Measurements from ENCODE around the gene SCN5A.

SCN5A gene

GRCh38 chr3:38602576-38603250 lies 46.8 kb downstream of the SCN5A start:
- no peak overlapping the region for H2AK5ac ChIP-seq (ENCODE audit: low read length, severe bottlenecking)
- H3K27me3 ChIP-seq (ENCODE audit: control insufficient read depth in 1 of 2, insufficient read depth in 1 of 2, low read length in 2 of 2): peaks cover 0 to 16% of the 10 kb centered on the region in 2 experiments
- no peak overlapping the region for H3K18ac ChIP-seq (ENCODE audit: low read depth in 1 of 2, low read length in 2 of 2)
- H3K36me3 ChIP-seq (ENCODE audit: control insufficient read depth in 1 of 2, insufficient read depth in 2 of 2, low read depth in 1 of 2, low read length in 2 of 2): no peaks in the 10 kb centered on the region
- no peak overlapping the region for H4K8ac ChIP-seq (ENCODE audit: low read length)
- no peak overlapping the region for H2AFZ ChIP-seq (ENCODE audit: low read depth, low read length)
- H2BK12ac ChIP-seq (ENCODE audit: low read length in 2 of 2): no peak overlapping the region
- H3K23ac ChIP-seq (ENCODE audit: low read length in 2 of 2): no peak overlapping the region
- H3K27ac ChIP-seq (ENCODE audit: low read length, poor library complexity, severe bottlenecking): no peak overlapping the region
- no peak overlapping the region for H4K91ac ChIP-seq (ENCODE audit: low read length)
- no peaks in the 10 kb centered on the region for H3K79me1 ChIP-seq (replicated peaks; ENCODE audit: low read length, poor library complexity, severe bottlenecking)
- H2BK120ac ChIP-seq (ENCODE audit: low read depth, low read length): no peak overlapping the region
- no peak overlapping the region for H2BK15ac ChIP-seq (ENCODE audit: low read depth, poor library complexity, severe bottlenecking)
- WGBS: 81% methylated on average over 7 of the region's 7 CpGs
- peaks cover 6% of the 10 kb centered on the region for H3K9me3 ChIP-seq (ENCODE audit: control insufficient read depth, low read length)
- no peak overlapping the region for H3K14ac ChIP-seq (ENCODE audit: low read length in 2 of 2)
- H3K4ac ChIP-seq (ENCODE audit: low read depth in 1 of 2, low read length in 2 of 2): no peak overlapping the region
- no peak overlapping the region for H3K4me2 ChIP-seq (ENCODE audit: low read length, poor library complexity, severe bottlenecking)
- no peak overlapping the region for H3K9ac ChIP-seq (ENCODE audit: low read length)
- no peak overlapping the region for H3K4me3 ChIP-seq (ENCODE audit: insufficient read depth in 1 of 2, low read depth in 1 of 2, low read length in 2 of 2)
- H3K4me1 ChIP-seq (ENCODE audit: control insufficient read depth, insufficient read depth, low read depth, low read length): no peaks in the 10 kb centered on the region
- H2BK5ac ChIP-seq (ENCODE audit: low read depth, low read length, poor library complexity, severe bottlenecking): no peak overlapping the region
- DNase-seq: no peak

GRCh38 chr3:38601956-38602550 lies 47.4 kb downstream of the SCN5A start:
- H2BK12ac ChIP-seq (ENCODE audit: low read length in 2 of 2): no peak overlapping the region
- no peak overlapping the region for H2BK15ac ChIP-seq (ENCODE audit: low read depth, poor library complexity, severe bottlenecking)
- no peak for DNase-seq
- no peak overlapping the region for H3K9ac ChIP-seq (ENCODE audit: low read length)
- 76% methylated on average over 3 of the region's 3 CpGs for WGBS
- H3K4me3 ChIP-seq (ENCODE audit: insufficient read depth in 1 of 2, low read depth in 1 of 2, low read length in 2 of 2): no peak overlapping the region
- no peak overlapping the region for H3K14ac ChIP-seq (ENCODE audit: low read length in 2 of 2)
- H3K4me1 ChIP-seq (ENCODE audit: control insufficient read depth, insufficient read depth, low read depth, low read length): no peaks in the 10 kb centered on the region
- peaks cover 0 to 21% of the 10 kb centered on the region in 2 experiments for H3K27me3 ChIP-seq (ENCODE audit: control insufficient read depth in 1 of 2, insufficient read depth in 1 of 2, low read length in 2 of 2)
- peaks cover 6% of the 10 kb centered on the region for H3K9me3 ChIP-seq (ENCODE audit: control insufficient read depth, low read length)
- H3K36me3 ChIP-seq (ENCODE audit: control insufficient read depth in 1 of 2, insufficient read depth in 2 of 2, low read depth in 1 of 2, low read length in 2 of 2): no peaks in the 10 kb centered on the region
- no peaks in the 10 kb centered on the region for H3K79me1 ChIP-seq (replicated peaks; ENCODE audit: low read length, poor library complexity, severe bottlenecking)
- H2AFZ ChIP-seq (ENCODE audit: low read depth, low read length): no peak overlapping the region
- H3K4ac ChIP-seq (ENCODE audit: low read depth in 1 of 2, low read length in 2 of 2): no peak overlapping the region
- no peak overlapping the region for H2BK5ac ChIP-seq (ENCODE audit: low read depth, low read length, poor library complexity, severe bottlenecking)
- no peak overlapping the region for H3K27ac ChIP-seq (ENCODE audit: low read length, poor library complexity, severe bottlenecking)
- H3K18ac ChIP-seq (ENCODE audit: low read depth in 1 of 2, low read length in 2 of 2): no peak overlapping the region
- H4K91ac ChIP-seq (ENCODE audit: low read length): no peak overlapping the region
- H4K8ac ChIP-seq (ENCODE audit: low read length): no peak overlapping the region
- no peak overlapping the region for H2BK120ac ChIP-seq (ENCODE audit: low read depth, low read length)
- H2AK5ac ChIP-seq (ENCODE audit: low read length, severe bottlenecking): no peak overlapping the region
- H3K4me2 ChIP-seq (ENCODE audit: low read length, poor library complexity, severe bottlenecking): no peak overlapping the region
- no peak overlapping the region for H3K23ac ChIP-seq (ENCODE audit: low read length in 2 of 2)

GRCh38 chr3:38600551-38600950 lies 48.9 kb downstream of the SCN5A start:
- no peak overlapping the region for H2AK5ac ChIP-seq (ENCODE audit: low read length, severe bottlenecking)
- H2AFZ ChIP-seq (ENCODE audit: low read depth, low read length): no peak overlapping the region
- H3K36me3 ChIP-seq (ENCODE audit: control insufficient read depth in 1 of 2, insufficient read depth in 2 of 2, low read depth in 1 of 2, low read length in 2 of 2): no peaks in the 10 kb centered on the region
- no peak overlapping the region for H3K23ac ChIP-seq (ENCODE audit: low read length in 2 of 2)
- H3K79me1 ChIP-seq (replicated peaks; ENCODE audit: low read length, poor library complexity, severe bottlenecking): no peaks in the 10 kb centered on the region
- peaks cover 0 to 15% of the 10 kb centered on the region in 2 experiments for H3K27me3 ChIP-seq (ENCODE audit: control insufficient read depth in 1 of 2, insufficient read depth in 1 of 2, low read length in 2 of 2)
- 57% methylated on average over 1 of the region's 1 CpG for WGBS
- no peak overlapping the region for H3K4ac ChIP-seq (ENCODE audit: low read depth in 1 of 2, low read length in 2 of 2)
- H2BK120ac ChIP-seq (ENCODE audit: low read depth, low read length): no peak overlapping the region
- no peak overlapping the region for H2BK12ac ChIP-seq (ENCODE audit: low read length in 2 of 2)
- no peak overlapping the region for H4K8ac ChIP-seq (ENCODE audit: low read length)
- no peaks in the 10 kb centered on the region for H3K4me1 ChIP-seq (ENCODE audit: control insufficient read depth, insufficient read depth, low read depth, low read length)
- no peak overlapping the region for H3K27ac ChIP-seq (ENCODE audit: low read length, poor library complexity, severe bottlenecking)
- H3K4me3 ChIP-seq (ENCODE audit: insufficient read depth in 1 of 2, low read depth in 1 of 2, low read length in 2 of 2): no peak overlapping the region
- no peak for DNase-seq
- no peak overlapping the region for H3K9ac ChIP-seq (ENCODE audit: low read length)
- peaks cover 6% of the 10 kb centered on the region for H3K9me3 ChIP-seq (ENCODE audit: control insufficient read depth, low read length)
- H3K18ac ChIP-seq (ENCODE audit: low read depth in 1 of 2, low read length in 2 of 2): no peak overlapping the region
- no peak overlapping the region for H3K4me2 ChIP-seq (ENCODE audit: low read length, poor library complexity, severe bottlenecking)
- H4K91ac ChIP-seq (ENCODE audit: low read length): no peak overlapping the region
- no peak overlapping the region for H2BK15ac ChIP-seq (ENCODE audit: low read depth, poor library complexity, severe bottlenecking)
- no peak overlapping the region for H2BK5ac ChIP-seq (ENCODE audit: low read depth, low read length, poor library complexity, severe bottlenecking)
- H3K14ac ChIP-seq (ENCODE audit: low read length in 2 of 2): no peak overlapping the region

- Histone ChIP-seq H2AFZ (ENCODE audit: low read depth, low read length) (no peak overlapping the region), H3K4me1 (ENCODE audit: control insufficient read depth, insufficient read depth, low read depth, low read length) (no peaks in the 10 kb centered on the region), H2BK15ac (ENCODE audit: low read depth, poor library complexity, severe bottlenecking) (no peak overlapping the region), H2BK5ac (ENCODE audit: low read depth, low read length, poor library complexity, severe bottlenecking) (no peak overlapping the region), H3K18ac (ENCODE audit: low read depth in 1 of 2, low read length in 2 of 2) (no peak overlapping the region), H3K27ac (ENCODE audit: low read length, poor library complexity, severe bottlenecking) (no peak overlapping the region), H3K27me3 (ENCODE audit: control insufficient read depth in 1 of 2, insufficient read depth in 1 of 2, low read length in 2 of 2) (peaks cover 0 to 11% of the 10 kb centered on the region in 2 experiments), H3K23ac (ENCODE audit: low read length in 2 of 2) (no peak overlapping the region), H2BK12ac (ENCODE audit: low read length in 2 of 2) (no peak overlapping the region), H3K9me3 (ENCODE audit: control insufficient read depth, low read length) (peaks cover 6% of the 10 kb centered on the region), H2AK5ac (ENCODE audit: low read length, severe bottlenecking) (no peak overlapping the region), H3K4me2 (ENCODE audit: low read length, poor library complexity, severe bottlenecking) (no peak overlapping the region), H3K9ac (ENCODE audit: low read length) (no peak overlapping the region), H3K4ac (ENCODE audit: low read depth in 1 of 2, low read length in 2 of 2) (no peak overlapping the region), H3K36me3 (ENCODE audit: control insufficient read depth in 1 of 2, insufficient read depth in 2 of 2, low read depth in 1 of 2, low read length in 2 of 2) (no peaks in the 10 kb centered on the region), H4K91ac (ENCODE audit: low read length) (no peak overlapping the region), H3K4me3 (ENCODE audit: insufficient read depth in 1 of 2, low read depth in 1 of 2, low read length in 2 of 2) (no peak overlapping the region), H2BK120ac (ENCODE audit: low read depth, low read length) (no peak overlapping the region), H4K8ac (ENCODE audit: low read length) (no peak overlapping the region), H3K79me1 (replicated peaks; ENCODE audit: low read length, poor library complexity, severe bottlenecking) (no peaks in the 10 kb centered on the region), H3K14ac (ENCODE audit: low read length in 2 of 2) (no peak overlapping the region)
- DNase-seq: no peak
- WGBS: 70% methylated on average over 2 of the region's 2 CpGs
Measured at GRCh38 chr3:38599886-38600285, 49.6 kb downstream of the SCN5A start.
